NCI-H2227 (cell line): ENCODE results near the gene RBSN.
"Not testable (repeated sequence)": the region's sequence is repeated elsewhere in the genome, so short reads cannot be mapped to it uniquely, and the experiment has no call there.

Experiments used
- DNase-seq: peaks from one replicate; lab custom pipeline; 2025; ENCODE audit not compliant: unreplicated experiment; lab: John Stamatoyannopoulos, UW

RBSN gene

DNA sequence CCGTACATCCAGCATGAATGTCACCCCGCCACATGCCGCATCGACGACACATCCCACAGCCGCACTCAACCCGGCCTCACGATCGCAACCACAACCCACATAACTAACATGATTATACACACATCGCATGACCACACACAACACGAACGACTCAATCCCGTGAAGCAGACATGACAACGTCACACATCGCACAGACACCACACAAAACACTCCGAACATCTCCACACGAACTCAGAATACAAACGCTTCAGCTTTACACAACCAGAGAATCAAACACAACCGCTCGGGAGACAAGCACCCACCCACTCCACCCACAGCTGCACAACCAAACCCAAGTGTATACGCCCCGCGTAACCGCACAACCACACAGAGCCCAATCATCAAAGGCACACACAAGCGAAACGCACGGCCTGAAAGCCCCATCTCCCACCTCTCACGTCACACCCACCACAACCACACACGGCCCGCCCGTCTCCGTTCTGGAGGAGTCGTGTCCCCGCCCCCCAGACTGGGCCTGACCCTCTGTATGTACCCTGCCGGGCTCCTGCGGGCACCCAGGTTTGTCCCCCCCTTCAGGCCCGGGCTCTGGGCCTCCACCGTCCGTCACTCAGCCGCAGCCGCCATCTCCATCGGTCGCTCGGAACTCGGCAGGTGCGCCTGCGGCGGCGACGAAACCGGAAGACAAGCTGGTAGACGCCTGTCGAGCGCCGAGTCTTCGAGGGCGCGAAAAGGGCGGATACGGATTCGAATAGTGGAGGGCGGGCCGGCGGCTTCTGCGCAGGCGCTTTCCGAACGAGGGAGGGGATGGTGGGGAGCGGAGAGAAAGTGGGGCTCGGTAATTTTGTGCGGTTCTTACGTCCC is at the start of gene RBSN:
TSS of gene RBSN (minus strand) at position 646 of the 861 bp plus-strand sequence. CDS start 3,028 bp downstream, outside the sequence.
- DNase-seq = peak; percentile 96

DNA sequence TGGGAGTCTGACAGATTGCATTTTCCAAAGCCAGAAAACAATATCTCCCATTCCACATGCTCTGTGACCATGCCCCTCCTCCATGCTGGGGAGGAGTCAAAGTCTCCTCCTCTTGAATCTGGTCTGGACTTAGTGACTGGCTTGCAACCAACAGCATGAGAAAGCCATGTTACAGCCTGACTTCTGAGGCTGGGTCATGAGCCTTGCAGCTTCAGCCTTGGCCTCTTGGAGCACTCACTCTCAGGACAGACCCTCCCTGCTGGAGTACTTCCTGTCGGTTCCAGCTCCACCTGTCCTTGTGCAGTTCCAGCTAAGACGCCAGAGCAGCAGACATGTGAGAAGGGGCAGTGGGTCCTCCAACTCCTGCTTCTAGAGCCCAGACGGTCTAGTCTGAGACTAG is 49.7 kb upstream of the RBSN start:
- no peak for DNase-seq

DNA sequence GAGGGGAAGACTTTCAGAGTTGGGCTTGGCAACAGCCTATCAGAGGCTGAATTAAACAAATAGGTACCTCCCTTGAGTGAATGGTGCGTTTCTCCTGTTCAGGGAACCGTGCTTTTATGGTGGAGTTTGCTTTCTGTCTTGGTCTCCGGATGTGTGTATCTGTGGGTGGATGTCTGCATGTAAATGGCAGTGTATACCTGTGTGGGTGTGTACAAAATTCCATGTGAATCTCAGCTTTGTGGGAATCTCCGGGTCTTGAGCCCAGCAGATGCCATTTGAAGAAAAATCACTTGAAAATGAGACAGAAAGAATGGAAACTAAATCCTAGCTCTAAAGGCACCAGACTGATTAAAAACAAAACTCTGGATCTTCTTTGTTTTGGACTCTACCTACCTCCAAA is 37.9 kb upstream of the RBSN start:
- DNase-seq = not testable (repeated sequence)

DNA sequence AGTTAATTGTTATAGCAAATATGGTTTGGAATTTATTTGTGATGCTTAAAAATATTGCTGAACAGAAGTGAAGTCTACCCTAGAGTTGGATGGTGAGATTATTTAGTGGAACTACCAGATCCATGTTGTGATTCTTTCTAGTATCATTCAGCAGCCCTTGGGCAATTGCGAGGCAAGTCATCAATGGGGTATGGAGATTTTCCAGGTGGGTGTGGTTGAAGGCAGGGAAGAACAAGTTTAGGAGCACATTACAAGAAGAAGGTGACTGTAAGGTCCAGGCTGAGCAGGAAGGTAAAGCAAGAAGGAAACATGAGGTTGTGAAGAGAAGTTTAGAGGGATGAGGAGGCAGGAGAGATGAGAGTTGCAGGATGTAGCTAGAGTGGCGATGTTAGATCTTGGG is 36.0 kb upstream of the RBSN start:
- DNase-seq = not testable (repeated sequence)

DNA sequence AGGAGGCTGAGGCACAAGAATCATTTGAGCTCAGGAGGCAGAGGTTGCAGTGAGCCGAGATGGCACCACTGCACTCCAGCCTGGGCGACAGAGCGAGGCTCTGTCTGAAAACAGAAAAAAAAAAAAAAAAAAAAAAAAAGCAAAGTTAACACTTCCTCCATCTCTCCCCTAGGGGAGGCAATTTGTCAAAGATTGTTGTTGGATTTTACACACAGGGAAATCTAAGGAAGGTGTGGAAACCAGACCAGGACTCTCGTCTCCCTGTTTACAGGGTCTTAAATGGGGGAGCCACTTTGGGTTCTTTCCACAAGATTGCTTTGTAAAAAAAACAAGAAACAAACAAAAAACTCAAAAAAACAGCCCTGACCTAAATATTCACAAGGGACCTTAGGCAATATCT is 29.5 kb upstream of the RBSN start:
- not testable (repeated sequence) for DNase-seq

DNA sequence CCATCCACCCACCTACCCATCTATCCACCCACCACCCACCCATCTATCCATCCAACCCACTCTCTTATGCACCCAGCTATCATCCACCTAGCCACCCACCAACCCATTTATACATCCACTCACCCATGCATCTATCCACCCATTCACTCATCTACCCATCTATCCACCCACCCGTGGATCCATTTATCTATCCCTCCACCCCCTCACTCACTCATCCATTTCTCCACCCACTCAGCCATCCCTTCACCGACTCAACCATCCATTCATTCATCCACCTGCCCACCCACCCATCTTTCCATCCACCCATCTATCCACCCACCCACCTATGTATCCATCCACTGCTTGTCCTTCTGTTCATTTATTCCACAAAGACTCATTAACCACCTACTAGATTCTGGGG is 28.0 kb upstream of the RBSN start:
- DNase-seq = not testable (repeated sequence)

DNA sequence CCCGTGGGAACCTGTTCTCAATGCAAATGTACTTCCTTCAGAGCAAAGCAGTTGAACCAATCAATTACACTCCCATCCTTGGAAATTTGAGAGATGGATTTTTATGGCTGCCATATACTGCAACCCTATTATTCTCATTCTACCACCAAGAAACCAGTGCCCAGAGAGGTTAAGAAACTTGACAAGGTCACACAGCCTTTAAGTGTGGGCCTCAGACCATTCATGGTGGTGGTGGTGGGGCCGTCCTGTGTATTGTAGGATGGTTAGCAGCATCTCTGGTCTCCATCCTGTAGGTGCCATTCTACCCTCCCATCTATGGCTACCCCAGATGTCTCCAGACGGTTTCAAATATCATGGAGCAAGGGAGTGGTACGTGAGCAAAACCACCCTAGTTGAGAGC is 23.4 kb upstream of the RBSN start:
- DNase-seq = no peak

- no peak for DNase-seq
Measured at GRCh38 chr3:15121936-15122335, 23.0 kb upstream of the RBSN start.

DNA sequence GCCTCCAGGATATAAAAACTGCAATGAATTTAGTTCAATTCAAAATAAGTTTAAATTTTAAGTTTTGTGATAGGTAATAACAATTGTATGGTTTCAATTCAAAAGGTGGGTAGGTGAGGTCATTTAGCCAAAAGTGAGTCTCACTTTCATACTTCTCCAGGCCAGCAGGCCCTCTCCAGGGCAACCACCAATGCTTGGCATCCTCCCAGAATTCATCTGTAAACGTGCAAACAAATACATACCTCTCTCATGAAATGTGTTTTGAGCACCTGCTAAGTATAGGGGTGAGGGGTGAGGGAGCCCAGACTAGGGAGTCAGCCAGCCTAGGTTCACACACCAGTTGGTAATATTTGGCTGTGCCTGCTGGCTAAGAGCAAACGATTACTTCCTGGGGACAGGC is 22.0 kb upstream of the RBSN start:
- no peak for DNase-seq

DNA sequence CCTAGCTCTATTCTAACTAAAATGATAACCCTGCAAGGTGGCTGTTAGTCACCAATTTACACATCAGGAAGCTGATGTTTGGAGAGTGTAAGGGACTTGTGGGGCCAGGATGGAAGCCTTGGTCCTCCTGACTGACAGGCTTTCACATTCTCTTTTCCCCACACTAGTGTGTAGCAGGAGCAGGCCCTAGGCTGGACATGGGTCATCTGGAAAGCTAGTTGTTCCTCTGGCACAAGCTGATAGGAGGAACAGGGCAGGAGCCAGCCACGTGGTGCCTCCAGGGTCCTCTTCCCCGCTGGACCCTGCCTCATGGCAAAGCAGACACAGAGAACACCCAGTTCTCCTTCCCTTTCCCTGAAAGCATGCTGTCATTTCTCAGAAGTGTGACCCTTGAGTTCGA is 18.1 kb upstream of the RBSN start:
- no peak for DNase-seq

DNA sequence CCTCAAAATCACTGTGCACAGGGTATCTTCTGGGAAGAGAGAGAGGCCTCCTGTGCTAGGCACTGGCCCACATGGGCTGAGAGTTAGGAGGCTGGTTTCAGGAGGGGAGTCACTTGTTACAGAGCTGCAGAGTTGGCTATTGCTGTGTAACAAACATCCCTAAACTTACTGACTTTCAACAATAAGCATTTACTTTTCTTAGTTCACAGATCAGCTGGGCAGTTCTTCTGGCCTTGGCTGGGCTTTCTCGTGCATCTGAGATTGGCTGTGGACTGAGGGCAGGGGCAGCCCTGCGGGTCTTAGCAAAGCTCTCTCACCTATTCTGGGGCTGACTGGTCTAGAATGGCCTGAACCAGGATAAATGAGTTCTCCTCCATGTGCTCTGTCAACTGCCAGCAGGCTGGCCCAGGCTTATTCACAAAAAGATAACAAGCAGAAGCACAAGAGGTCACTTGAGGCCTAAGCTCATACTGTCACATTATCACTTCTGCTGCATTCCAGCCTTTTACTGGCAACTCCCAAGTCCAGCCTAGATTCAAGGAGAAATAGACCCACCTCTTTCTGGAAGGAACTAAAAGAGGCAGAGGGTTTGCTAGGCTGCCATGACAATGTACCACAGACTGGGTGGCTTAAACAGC is 17.2 kb upstream of the RBSN start:
- no peak for DNase-seq

DNA sequence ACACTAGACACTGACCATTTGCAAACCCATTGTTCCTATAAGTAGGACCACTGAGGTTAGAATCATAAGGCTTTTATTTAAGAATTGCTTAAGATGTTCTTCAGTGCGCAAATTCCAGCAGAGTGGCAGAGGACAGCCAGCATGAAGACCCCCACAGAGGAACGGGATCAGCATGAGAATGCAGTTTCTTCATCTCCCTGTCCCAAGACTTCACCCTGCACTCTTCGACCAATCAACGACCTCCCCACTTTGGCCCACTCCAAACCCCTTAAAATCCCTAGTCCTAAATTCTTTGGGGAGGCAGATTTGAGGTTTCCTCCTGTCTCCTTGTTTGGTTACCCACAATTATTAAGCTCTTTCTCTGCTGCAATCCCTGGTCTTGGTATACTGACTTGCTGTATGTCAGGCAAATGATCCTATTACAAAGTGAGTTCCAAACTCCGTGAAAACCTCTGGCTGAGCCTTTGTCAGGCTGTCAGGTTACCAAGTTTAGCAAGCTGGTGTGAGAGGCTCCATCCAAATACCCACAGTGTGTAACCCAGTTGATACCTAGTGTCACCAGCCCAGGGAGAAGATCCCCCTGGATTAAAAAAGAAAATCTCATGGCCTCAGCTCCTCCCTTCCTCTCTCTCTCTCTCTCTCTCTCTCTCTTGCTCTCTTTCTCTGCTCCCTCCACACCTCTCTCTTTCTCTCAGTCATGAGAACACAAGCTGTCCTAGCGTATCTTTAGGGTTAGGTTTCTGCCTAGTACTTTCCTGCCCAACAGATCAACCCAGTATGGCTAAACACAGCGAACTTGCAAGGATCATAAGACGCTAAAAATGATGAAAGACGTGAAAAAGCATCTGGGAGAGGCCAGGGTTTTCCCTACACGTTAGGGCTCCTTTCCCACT is 15.8 kb upstream of the RBSN start:
- no peak for DNase-seq

DNA sequence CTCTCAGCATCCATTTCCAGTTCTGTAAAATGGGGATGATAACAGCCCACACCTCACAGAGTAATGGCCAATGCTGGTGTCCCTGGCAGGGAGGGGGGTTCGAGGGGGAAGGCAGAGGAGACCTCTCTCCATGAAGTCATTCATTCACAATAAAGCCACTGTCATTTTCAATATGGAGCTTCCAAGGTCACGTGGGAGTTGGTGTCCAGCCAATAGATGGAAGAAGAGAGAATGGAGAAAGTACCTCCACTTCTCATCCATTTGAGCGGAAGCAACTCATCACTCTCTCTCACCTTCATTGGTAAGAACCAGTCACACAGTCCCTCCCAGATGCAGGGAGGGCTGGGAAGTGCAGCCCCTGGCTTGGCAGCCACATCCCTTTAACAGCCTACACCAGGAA is 14.9 kb upstream of the RBSN start:
- no peak for DNase-seq

GRCh38 chr3:15113471-15113870 is 14.5 kb upstream of the RBSN start:
- no peak for DNase-seq

DNA sequence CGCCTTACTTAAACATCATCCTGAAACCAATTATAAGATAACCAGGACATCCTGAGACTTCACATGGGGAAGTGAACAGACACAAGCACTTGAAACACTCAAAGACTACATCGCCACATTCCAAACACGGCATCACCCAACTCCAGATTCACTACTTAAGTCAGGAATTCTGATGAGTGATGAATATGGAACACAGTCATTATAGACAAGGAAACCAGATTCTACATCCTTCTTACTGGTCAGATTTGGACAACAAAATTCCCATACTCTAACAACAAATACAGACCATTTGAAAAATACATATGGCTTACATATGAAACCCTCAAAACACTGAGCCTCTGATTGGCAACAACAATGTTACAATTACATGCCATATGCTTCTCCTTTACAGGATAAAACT is 13.1 kb upstream of the RBSN start:
- DNase-seq = no peak

DNA sequence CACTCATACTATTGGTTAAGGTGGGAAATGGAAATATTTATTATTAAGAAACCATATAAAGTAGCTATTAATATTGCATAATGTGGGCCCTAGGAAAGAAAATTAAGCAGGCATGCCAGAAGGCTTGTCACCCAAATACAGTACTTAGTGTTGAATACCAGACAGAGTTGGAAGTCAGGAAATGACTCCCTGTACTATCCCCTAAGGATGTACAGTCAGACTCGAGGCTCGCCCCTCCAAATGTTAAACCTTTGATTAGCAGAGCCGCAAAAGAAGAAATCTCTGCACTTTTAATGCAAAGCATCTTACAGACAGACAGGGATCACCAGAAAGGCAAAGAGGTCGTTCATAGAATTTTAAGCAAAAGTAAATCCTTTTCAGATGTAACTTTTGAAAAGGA is 11.3 kb upstream of the RBSN start:
- no peak for DNase-seq

GRCh38 chr3:15108869-15109268 is 9.9 kb upstream of the RBSN start:
- no peak for DNase-seq

GRCh38 chr3:15108082-15108545 is 9.2 kb upstream of the RBSN start:
- DNase-seq = peak; percentile 76

GRCh38 chr3:15107075-15107947 is 8.4 kb upstream of the RBSN start:
- DNase-seq = no peak

- DNase-seq = no peak
Measured at GRCh38 chr3:15102836-15103235, 3.9 kb upstream of the RBSN start.
